Neural cell (in vitro differentiated cells): Measurements from ENCODE around the gene GRAMD4. TPM values are rescaled to one million over a fixed set of nuclear protein-coding genes. Genes with fewer than 3 reads are reported as not detected.

Source experiments
- H2AFZ ChIP-seq: fragments of 200-600, 300-800 bp; sonication (generic), shearing (Covaris generic); 2 replicates; pipeline ENCODE4 v1.6.0; 2014; ENCODE audit warnings: low read depth, mild to moderate bottlenecking, antibody characterized with exemption, low read length, moderate library complexity
- H3F3A ChIP-seq: fragments of 200-600 bp; shearing (Covaris generic); 2 replicates; pipeline ENCODE4 v1.6.1; 2016; ENCODE audit warnings: mild to moderate bottlenecking, moderate library complexity, mixed read lengths, antibody characterized with exemption, low read length; ENCODE audit not compliant: insufficient read depth, poor library complexity, severe bottlenecking
- H3K27ac ChIP-seq: fragments of 200-600, 300-800 bp; sonication (generic), shearing (Covaris generic); 2 replicates; pipeline ENCODE4 v1.5.1; 2014; ENCODE audit warnings: mild to moderate bottlenecking, low read length, moderate library complexity
- H3K27me3 ChIP-seq: fragments of 300-800, 200-600 bp; sonication (generic), shearing (Covaris generic); 2 replicates; pipeline ENCODE4 v1.6.0; 2014; ENCODE audit warnings: mild to moderate bottlenecking, low read depth, low read length, moderate library complexity; ENCODE audit not compliant: insufficient read depth
- H3K36me3 ChIP-seq: fragments of 300-800, 200-600 bp; sonication (generic), shearing (Covaris generic); 2 replicates; pipeline ENCODE4 v1.5.1; 2014; ENCODE audit warnings: mild to moderate bottlenecking, antibody characterized with exemption, low read length, moderate library complexity; ENCODE audit not compliant: insufficient read depth
- H3K4me2 ChIP-seq: fragments of 300-800, 200-600 bp; sonication (generic), shearing (Covaris generic); 2 replicates; pipeline ENCODE4 v1.6.0; 2014; ENCODE audit warnings: mild to moderate bottlenecking, low read length
- H3K4me3 ChIP-seq: fragments of 300-800, 200-600 bp; sonication (generic), shearing (Covaris generic); 2 replicates; pipeline ENCODE4 v1.5.1; 2014; ENCODE audit warnings: mild to moderate bottlenecking, low read length, moderate library complexity
- H3K79me2 ChIP-seq: fragments of 200-600 bp; shearing (Covaris generic); replicated peaks from 2 replicates; pipeline ENCODE4 v1.6.0; 2014; ENCODE audit warnings: mild to moderate bottlenecking, low read length, moderate library complexity; ENCODE audit not compliant: insufficient read depth
- H3K9ac ChIP-seq: fragments of 300-800, 200-600 bp; sonication (generic), shearing (Covaris generic); 2 replicates; pipeline ENCODE4 v1.6.1; 2016; ENCODE audit warnings: mild to moderate bottlenecking, low read length, mixed read lengths
- H3K9me2 ChIP-seq: fragments of 200-600 bp; shearing (Covaris generic); 2 replicates; pipeline ENCODE4 v1.6.1; 2016; ENCODE audit warnings: mild to moderate bottlenecking, low read length, mixed read lengths; ENCODE audit not compliant: insufficient read depth
- H3K9me3 ChIP-seq: fragments of 200-600, 300-800 bp; sonication (generic), shearing (Covaris generic); 2 replicates; pipeline ENCODE4 v1.6.1; 2016; ENCODE audit warnings: mild to moderate bottlenecking, mixed run types, low read length, moderate library complexity, mixed read lengths
- H4K20me1 ChIP-seq: fragments of 200-600 bp; shearing (Covaris generic); 2 replicates; pipeline ENCODE4 v1.6.1; 2016; ENCODE audit warnings: mild to moderate bottlenecking, mixed run types; ENCODE audit not compliant: insufficient read depth
- CTCF ChIP-seq: fragments of 450-650 bp; IDR thresholded peaks from 2 replicates; pipeline ENCODE4 v1.5.1; 2014; ENCODE audit warnings: antibody characterized with exemption, mild to moderate bottlenecking, moderate library complexity; ENCODE audit not compliant: poor library complexity, severe bottlenecking
- EP300 ChIP-seq: fragments of 450-650 bp; conservative IDR thresholded peaks from 2 replicates; pipeline ENCODE4 v1.6.1; 2014; ENCODE audit warnings: antibody characterized with exemption, mild to moderate bottlenecking, moderate library complexity; ENCODE audit not compliant: poor library complexity, severe bottlenecking
- EZH2 ChIP-seq: fragments of 200-600, 300-800 bp; shearing (Covaris generic), sonication (generic); IDR thresholded peaks from 2 replicates; pipeline ENCODE4 v1.6.1; 2014; ENCODE audit warnings: antibody characterized with exemption, low read length, borderline replicate concordance, mild to moderate bottlenecking; ENCODE audit not compliant: insufficient read depth, poor library complexity, severe bottlenecking
- MXI1 ChIP-seq: fragments of 450-650 bp; conservative IDR thresholded peaks from 2 replicates; pipeline ENCODE4 v1.6.1; 2014; ENCODE audit warnings: antibody characterized with exemption, mild to moderate bottlenecking; ENCODE audit not compliant: poor library complexity, severe bottlenecking
- POLR2AphosphoS5 ChIP-seq: IDR thresholded peaks from 2 replicates; pipeline ENCODE4 v1.6.1; 2012
- RAD21 ChIP-seq: fragments of 450-650 bp; conservative IDR thresholded peaks from 2 replicates; pipeline ENCODE4 v1.6.1; 2014; ENCODE audit warnings: antibody characterized with exemption, mild to moderate bottlenecking, moderate library complexity
- REST ChIP-seq: IDR thresholded peaks from 2 replicates; pipeline ENCODE4 v1.6.1; 2012; ENCODE audit warnings: borderline replicate concordance
- SMC3 ChIP-seq: fragments of 450-650 bp; conservative IDR thresholded peaks from 2 replicates; pipeline ENCODE4 v1.6.1; 2014; ENCODE audit warnings: antibody characterized with exemption, mild to moderate bottlenecking, moderate library complexity; ENCODE audit not compliant: poor library complexity
- TAF1 ChIP-seq: IDR thresholded peaks from 2 replicates; pipeline ENCODE4 v1.6.1; 2012; ENCODE audit warnings: low read depth
- polyA plus RNA-seq: library from polyadenylated mRNA; depleted of rRNA; stranded (reverse); fragments of >200 nt; gene quantifications from 2 replicates; pipeline ENCODE4 v1.2.3, GENCODE V29; 2014

The GRAMD4 gene
- polyA plus RNA-seq, 1 donor from 2014 or later = 35.6 TPM

GRCh38 chr22:46690146-46690545 is 70.0 kb downstream of the GRAMD4 start:
- Histone ChIP-seq H3K79me2 (no peaks in the 10 kb centered on the region), H3K27me3 (no peaks in the 10 kb centered on the region), H2AFZ (no peak overlapping the region), H3K27ac (no peak overlapping the region), H3K4me2 (no peak overlapping the region), H3K36me3 (peaks cover 7% of the 10 kb centered on the region), H3K9me2 (no peaks in the 10 kb centered on the region), H3F3A (no peaks in the 10 kb centered on the region), H4K20me1 (no peaks in the 10 kb centered on the region), H3K9ac (no peak overlapping the region), H3K9me3 (no peaks in the 10 kb centered on the region), H3K4me3 (no peak overlapping the region)
- TF ChIP-seq EP300 (no peak), POLR2AphosphoS5 (no peak), REST (no peak), TAF1 (no peak), CTCF (no peak), SMC3 (no peak)

- Histone ChIP-seq H3K9me2 (no peaks in the 10 kb centered on the region), H3K4me2 (no peak overlapping the region), H3K79me2 (no peaks in the 10 kb centered on the region), H3K27ac (no peak overlapping the region), H4K20me1 (no peaks in the 10 kb centered on the region), H3K27me3 (no peaks in the 10 kb centered on the region), H3K9ac (no peak overlapping the region), H2AFZ (no peak overlapping the region), H3F3A (no peaks in the 10 kb centered on the region), H3K4me3 (no peak overlapping the region), H3K36me3 (peaks cover 2% of the 10 kb centered on the region), H3K9me3 (no peaks in the 10 kb centered on the region)
- TF ChIP-seq POLR2AphosphoS5 (no peak), EP300 (no peak), MXI1 (no peak), SMC3 (no peak), RAD21 (no peak), TAF1 (no peak), CTCF (no peak), REST (no peak), EZH2 (no peak)
Observed at GRCh38 chr22:46691571-46691970, 71.4 kb downstream of the GRAMD4 start.
